Activated T-helper 17 cell treated with anti-CD3 and anti-CD28 coated beads, Interleukin-2, amount 50 U/mL, for 72 hours (primary cell): ENCODE results near the gene SOST. TPM values are rescaled to one million over a fixed set of nuclear protein-coding genes. Genes with fewer than 3 reads are reported as not detected.
"Not testable (repeated sequence)": the region's sequence is repeated elsewhere in the genome, so short reads cannot be mapped to it uniquely, and the experiment has no call there.

Experiments
- ATAC-seq: fragments of 150-1000 bp; cut with Tn5 transposase; replicated peaks from 2 replicates; pipeline ENCODE4 v1.10.0; 2021; ENCODE audit warnings: mild to moderate bottlenecking, moderate library complexity
- H3K27ac Mint-ChIP-seq: one replicate; pipeline ENCODE4 v1.8.0; 2022; ENCODE audit warnings: mixed read lengths
- H3K27me3 Mint-ChIP-seq: one replicate; pipeline ENCODE4 v1.8.0; 2022; ENCODE audit warnings: mixed read lengths
- H3K36me3 Mint-ChIP-seq: one replicate; pipeline ENCODE4 v1.8.0; 2022; ENCODE audit warnings: low read depth, mild to moderate bottlenecking, mixed read lengths
- H3K4me1 Mint-ChIP-seq: one replicate; pipeline ENCODE4 v1.8.0; 2022; ENCODE audit warnings: mixed read lengths
- H3K4me3 Mint-ChIP-seq: one replicate; pipeline ENCODE4 v1.8.0; 2022; ENCODE audit warnings: mild to moderate bottlenecking, mixed read lengths
- H3K9me3 Mint-ChIP-seq: one replicate; pipeline ENCODE4 v1.8.0; 2022; ENCODE audit warnings: mixed read lengths
- total RNA-seq, 2 donors: library from RNA; stranded (reverse); gene quantifications; one replicate each; pipeline ENCODE4 v1.2.3, GENCODE V29; 2022

SOST gene
- not detected for total RNA-seq

GRCh38 chr17:43758497-43759174 lies at the start of gene SOST:
Gene SOST (minus strand): TSS chr17:43758791. CDS start chr17:43758741, 50 bp downstream.
- H3K4me3 Mint-ChIP-seq = no peak within 1 kb of the TSS
- no peaks in the 10 kb centered on the region for H3K36me3 Mint-ChIP-seq
- H3K9me3 Mint-ChIP-seq = no peaks in the 10 kb centered on the region
- H3K27ac Mint-ChIP-seq = no peak within 1 kb of the TSS
- H3K27me3 Mint-ChIP-seq = peaks cover 16% of the 10 kb centered on the region
- no peak for ATAC-seq
- H3K4me1 Mint-ChIP-seq = no peaks in the 10 kb centered on the region

GRCh38 chr17:43808076-43808475 lies 49.5 kb upstream of the SOST start:
- H3K27ac Mint-ChIP-seq = no peak overlapping the region
- peaks cover 16% of the 10 kb centered on the region for H3K27me3 Mint-ChIP-seq
- no peaks in the 10 kb centered on the region for H3K36me3 Mint-ChIP-seq
- H3K4me1 Mint-ChIP-seq = no peaks in the 10 kb centered on the region
- no peaks in the 10 kb centered on the region for H3K9me3 Mint-ChIP-seq
- H3K4me3 Mint-ChIP-seq = no peak overlapping the region
- ATAC-seq = no peak

GRCh38 chr17:43805117-43805516 lies 46.5 kb upstream of the SOST start:
- Mint-ChIP-seq H3K4me3 (no peak overlapping the region), H3K36me3 (no peaks in the 10 kb centered on the region), H3K27me3 (peaks cover 20% of the 10 kb centered on the region)

GRCh38 chr17:43803758-43804157 lies 45.2 kb upstream of the SOST start:
- Mint-ChIP-seq H3K9me3 (no peaks in the 10 kb centered on the region), H3K4me1 (no peaks in the 10 kb centered on the region), H3K4me3 (no peak overlapping the region), H3K27me3 (peaks cover 20% of the 10 kb centered on the region), H3K36me3 (no peaks in the 10 kb centered on the region), H3K27ac (no peak overlapping the region)
- ATAC-seq = no peak

More at GRCh38 chr17:43805117-43805516, 46.5 kb upstream of the SOST start:
- no peak overlapping the region for H3K27ac Mint-ChIP-seq
- ATAC-seq = no peak
- no peaks in the 10 kb centered on the region for H3K4me1 Mint-ChIP-seq
- no peaks in the 10 kb centered on the region for H3K9me3 Mint-ChIP-seq

GRCh38 chr17:43801844-43802243 lies 43.3 kb upstream of the SOST start:
- ATAC-seq = no peak
- Mint-ChIP-seq H3K4me3 (no peak overlapping the region), H3K27ac (no peak overlapping the region), H3K27me3 (peaks cover 23% of the 10 kb centered on the region), H3K4me1 (no peaks in the 10 kb centered on the region), H3K9me3 (no peaks in the 10 kb centered on the region), H3K36me3 (no peaks in the 10 kb centered on the region)

GRCh38 chr17:43800736-43801135 lies 42.1 kb upstream of the SOST start:
- peaks cover 23% of the 10 kb centered on the region for H3K27me3 Mint-ChIP-seq
- H3K27ac Mint-ChIP-seq = no peak overlapping the region
- no peaks in the 10 kb centered on the region for H3K4me1 Mint-ChIP-seq
- no peak for ATAC-seq
- no peaks in the 10 kb centered on the region for H3K9me3 Mint-ChIP-seq
- H3K36me3 Mint-ChIP-seq = no peaks in the 10 kb centered on the region
- no peak overlapping the region for H3K4me3 Mint-ChIP-seq

DNA sequence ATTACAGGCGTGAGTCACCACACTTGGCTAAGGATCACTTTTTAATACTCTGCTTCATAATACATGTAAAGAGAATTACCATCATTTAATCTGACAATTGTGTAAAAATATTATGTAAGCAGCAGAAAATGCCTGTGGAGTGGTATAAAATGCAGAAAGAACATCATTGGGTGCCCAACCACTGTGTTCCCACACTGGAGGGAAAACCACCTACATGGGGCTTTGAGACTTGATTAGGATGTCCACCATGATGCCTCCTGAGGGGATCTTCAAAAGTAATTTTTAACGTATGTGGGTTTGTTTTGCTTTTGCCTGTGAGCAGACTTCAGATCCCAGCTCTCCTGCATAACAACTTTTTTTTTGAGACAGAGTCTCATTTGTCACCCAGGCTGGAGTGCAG lies 40.5 kb upstream of the SOST start:
- peaks cover 15% of the 10 kb centered on the region for H3K27me3 Mint-ChIP-seq
- H3K4me1 Mint-ChIP-seq = no peaks in the 10 kb centered on the region
- no peak overlapping the region for H3K4me3 Mint-ChIP-seq
- no peaks in the 10 kb centered on the region for H3K36me3 Mint-ChIP-seq
- ATAC-seq = no peak
- no peak overlapping the region for H3K27ac Mint-ChIP-seq
- H3K9me3 Mint-ChIP-seq = no peaks in the 10 kb centered on the region

GRCh38 chr17:43798024-43798423 lies 39.4 kb upstream of the SOST start:
- H3K4me3 Mint-ChIP-seq, H3K27ac Mint-ChIP-seq, ATAC-seq, H3K36me3 Mint-ChIP-seq, H3K4me1 Mint-ChIP-seq, H3K9me3 Mint-ChIP-seq: not testable (repeated sequence)
- peaks cover 11% of the 10 kb centered on the region for H3K27me3 Mint-ChIP-seq

DNA sequence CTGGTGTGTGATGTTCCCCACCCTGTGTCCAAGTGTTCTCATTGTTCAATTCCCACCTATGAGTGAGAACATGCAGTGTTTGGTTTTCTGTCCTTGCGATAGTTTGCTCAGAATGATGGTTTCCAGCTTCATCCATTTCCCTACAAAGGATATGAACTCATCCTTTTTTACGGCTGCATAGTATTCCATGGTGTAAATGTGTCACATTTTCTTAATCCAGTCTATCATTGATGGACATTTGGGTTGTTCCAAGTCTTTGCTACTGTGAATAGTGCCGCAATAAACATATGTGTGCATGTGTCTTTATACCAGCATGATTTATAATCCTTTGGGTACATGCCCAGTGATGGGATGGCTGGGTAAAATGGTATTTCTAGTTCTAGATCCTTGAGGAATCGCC lies 34.1 kb upstream of the SOST start:
- not testable (repeated sequence) for H3K4me3 Mint-ChIP-seq, H3K27ac Mint-ChIP-seq, H3K36me3 Mint-ChIP-seq, H3K27me3 Mint-ChIP-seq, H3K9me3 Mint-ChIP-seq, ATAC-seq, H3K4me1 Mint-ChIP-seq

DNA sequence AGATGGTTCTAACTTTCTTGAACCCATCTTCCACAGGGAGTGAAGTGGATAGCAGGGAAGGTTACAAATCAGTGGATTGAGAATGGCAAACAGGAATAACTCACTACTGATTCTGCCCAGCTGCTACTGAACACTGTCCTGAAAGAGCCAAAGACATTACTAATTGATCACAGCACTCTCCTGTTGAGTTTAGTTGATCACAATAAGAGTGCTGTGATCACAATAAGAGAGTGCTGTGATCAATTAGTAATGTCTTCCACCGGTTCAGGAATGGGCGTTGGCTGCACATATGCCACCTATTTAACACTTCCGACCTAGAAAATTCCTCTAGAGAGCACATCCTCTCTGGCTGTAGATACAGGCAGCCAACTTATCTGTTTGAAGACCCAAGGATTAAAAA lies 33.0 kb upstream of the SOST start:
- H3K27ac Mint-ChIP-seq = no peak overlapping the region
- H3K4me1 Mint-ChIP-seq = peaks cover 6% of the 10 kb centered on the region
- H3K4me3 Mint-ChIP-seq = peak overlapping the region; percentile 14
- H3K36me3 Mint-ChIP-seq = no peaks in the 10 kb centered on the region
- peak; percentile 56 for ATAC-seq
- no peaks in the 10 kb centered on the region for H3K9me3 Mint-ChIP-seq
- peaks cover 3% of the 10 kb centered on the region for H3K27me3 Mint-ChIP-seq

GRCh38 chr17:43790311-43790940 lies 31.8 kb upstream of the SOST start:
- Mint-ChIP-seq H3K36me3 (no peaks in the 10 kb centered on the region), H3K4me3 (no peak overlapping the region), H3K27me3 (peaks cover 3% of the 10 kb centered on the region), H3K9me3 (no peaks in the 10 kb centered on the region), H3K27ac (no peak overlapping the region), H3K4me1 (peaks cover 6% of the 10 kb centered on the region)
- ATAC-seq = no peak

DNA sequence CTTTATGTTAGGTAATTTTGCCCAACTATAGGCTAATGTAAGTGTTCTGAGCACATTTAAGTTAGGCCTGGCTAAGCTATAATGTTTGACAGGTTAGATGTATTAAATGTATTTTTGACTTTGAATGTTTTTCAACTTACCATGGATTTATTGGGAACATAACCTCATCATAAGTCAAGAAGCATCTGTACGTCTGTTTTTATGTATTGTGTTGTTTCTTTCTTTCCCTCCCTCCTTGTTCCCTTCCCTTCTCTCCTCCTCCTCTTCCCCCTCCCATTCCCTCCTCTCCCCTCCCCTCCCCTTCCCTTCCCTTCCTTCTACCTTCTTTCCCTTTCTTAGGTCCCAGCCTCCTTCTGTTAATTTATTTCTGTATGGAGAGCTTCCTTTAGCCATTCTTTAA lies 30.9 kb upstream of the SOST start:
- no peak overlapping the region for H3K4me3 Mint-ChIP-seq

DNA sequence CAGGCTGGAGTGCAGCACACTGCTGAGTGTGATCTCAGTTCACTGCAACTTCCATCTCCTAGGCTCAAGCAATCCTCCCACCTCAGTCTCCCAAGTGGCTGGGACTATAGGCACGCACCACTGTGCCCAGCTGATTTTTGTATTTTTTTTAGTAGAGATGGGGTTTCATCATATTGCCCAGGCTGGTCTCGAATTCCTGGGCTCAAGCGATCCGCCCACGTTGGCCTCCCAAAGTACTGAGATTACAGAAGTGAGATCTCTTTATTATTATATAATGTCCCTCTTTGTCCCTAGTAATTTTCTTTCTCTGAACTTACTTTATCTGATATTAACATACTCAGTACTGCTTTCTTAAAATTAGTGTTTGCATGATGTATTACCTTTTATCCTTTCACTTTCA lies 29.9 kb upstream of the SOST start:
- no peaks in the 10 kb centered on the region for H3K9me3 Mint-ChIP-seq
- peaks cover 12% of the 10 kb centered on the region for H3K4me1 Mint-ChIP-seq
- no peak overlapping the region for H3K27ac Mint-ChIP-seq
- no peak overlapping the region for H3K4me3 Mint-ChIP-seq
- no peaks in the 10 kb centered on the region for H3K36me3 Mint-ChIP-seq
- no peak for ATAC-seq
- H3K27me3 Mint-ChIP-seq = peaks cover 7% of the 10 kb centered on the region

More for the DNA sequence above, 30.9 kb upstream of the SOST start:
- Mint-ChIP-seq H3K9me3 (no peaks in the 10 kb centered on the region), H3K36me3 (no peaks in the 10 kb centered on the region), H3K4me1 (peaks cover 12% of the 10 kb centered on the region), H3K27me3 (peaks cover 3% of the 10 kb centered on the region), H3K27ac (no peak overlapping the region)
- no peak for ATAC-seq

DNA sequence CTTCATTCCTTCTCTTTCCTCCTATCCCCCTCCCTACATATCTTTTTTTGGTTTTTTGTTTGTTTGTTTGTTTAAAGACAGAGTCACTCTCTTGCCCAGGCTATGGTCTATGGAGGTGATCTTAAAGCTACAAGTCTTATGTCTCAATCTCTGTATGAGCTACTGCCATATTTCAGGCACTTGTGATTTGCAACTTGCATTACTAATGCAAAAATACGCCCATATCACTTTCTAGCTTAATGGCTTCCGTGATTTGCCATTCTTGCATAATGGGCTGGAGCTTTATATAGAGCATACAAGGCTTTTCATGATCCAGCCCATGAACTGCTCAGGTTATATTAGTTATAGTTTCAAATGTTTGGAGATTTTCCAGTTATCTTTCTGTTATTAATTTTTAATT lies 29.1 kb upstream of the SOST start:
- H3K9me3 Mint-ChIP-seq = no peaks in the 10 kb centered on the region
- H3K4me1 Mint-ChIP-seq = peaks cover 12% of the 10 kb centered on the region
- ATAC-seq = no peak

GRCh38 chr17:43784628-43785101 lies 26.1 kb upstream of the SOST start:
- Mint-ChIP-seq H3K36me3 (no peaks in the 10 kb centered on the region), H3K27me3 (peaks cover 26% of the 10 kb centered on the region), H3K4me1 (peaks cover 5% of the 10 kb centered on the region), H3K27ac (peak overlapping the region; percentile 2), H3K9me3 (no peaks in the 10 kb centered on the region), H3K4me3 (no peak overlapping the region)
- peak; percentile 72 for ATAC-seq

More for the DNA sequence above, 29.1 kb upstream of the SOST start:
- Mint-ChIP-seq H3K36me3 (no peaks in the 10 kb centered on the region), H3K27me3 (peaks cover 13% of the 10 kb centered on the region), H3K27ac (no peak overlapping the region), H3K4me3 (no peak overlapping the region)
